ENCODE measurements around the gene MRPL52. TPM values are rescaled to one million over a fixed set of nuclear protein-coding genes. Genes with fewer than 3 reads are reported as not detected.

The MRPL52 gene
- total and polyA plus RNA-seq, 10 of the 15 experiments (the other 5 are each of a cell fraction or from before 2014, with no cell fraction given): 51.7 to 541 (median 142) TPM

DNA sequence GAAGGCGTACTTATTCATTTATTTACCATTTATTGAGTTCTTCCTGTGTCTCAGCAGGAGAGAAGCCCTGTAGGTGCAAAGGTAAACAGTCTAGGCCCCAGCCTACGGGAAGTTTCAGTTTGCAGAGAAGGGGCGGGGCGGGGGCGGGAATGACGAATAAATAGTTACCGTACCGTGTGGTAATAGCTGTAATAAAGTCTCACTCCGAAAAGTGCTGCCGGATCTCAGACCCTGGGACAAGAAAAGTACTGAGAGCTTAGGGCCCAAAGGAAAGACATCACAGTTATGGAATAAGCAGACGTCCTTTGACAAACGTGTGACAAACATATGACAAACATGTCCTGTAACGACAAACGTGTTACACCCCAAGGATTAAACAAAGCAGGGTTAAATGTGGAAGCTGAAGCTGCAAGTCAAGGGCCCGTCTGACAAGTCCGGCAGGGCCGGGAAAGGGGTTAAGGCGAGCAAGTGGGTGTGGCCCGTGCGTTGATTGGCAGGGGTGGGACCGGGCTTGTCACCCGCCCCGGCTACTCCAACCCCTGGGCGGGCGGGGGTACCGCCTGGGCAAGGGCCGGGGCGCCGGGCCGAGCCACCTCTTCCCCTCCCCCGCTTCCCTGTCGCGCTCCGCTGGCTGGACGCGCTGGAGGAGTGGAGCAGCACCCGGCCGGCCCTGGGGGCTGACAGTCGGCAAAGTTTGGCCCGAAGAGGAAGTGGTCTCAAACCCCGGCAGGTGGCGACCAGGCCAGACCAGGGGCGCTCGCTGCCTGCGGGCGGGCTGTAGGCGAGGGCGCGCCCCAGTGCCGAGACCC is 41.7 kb downstream of the MRPL52 start, which contains the start of gene LRP10 (continued):
- TF ChIP-seq CHD2 (IDR thresholded peaks at IDR 0.05; ENCODE audit: borderline replicate concordance, low read depth, low read length): peak; percentile 59
- no peak; the same call in 1 of the 2 replicates for TF ChIP-seq NFIC (IDR thresholded peaks at IDR 0.05; ENCODE audit: low read depth, low read length)
- peak; percentile 20; the same call in 1 of the 2 replicates for TF ChIP-seq CBFB (IDR thresholded peaks at IDR 0.05; ENCODE audit: low read depth)
- TF ChIP-seq, protein P1, sequence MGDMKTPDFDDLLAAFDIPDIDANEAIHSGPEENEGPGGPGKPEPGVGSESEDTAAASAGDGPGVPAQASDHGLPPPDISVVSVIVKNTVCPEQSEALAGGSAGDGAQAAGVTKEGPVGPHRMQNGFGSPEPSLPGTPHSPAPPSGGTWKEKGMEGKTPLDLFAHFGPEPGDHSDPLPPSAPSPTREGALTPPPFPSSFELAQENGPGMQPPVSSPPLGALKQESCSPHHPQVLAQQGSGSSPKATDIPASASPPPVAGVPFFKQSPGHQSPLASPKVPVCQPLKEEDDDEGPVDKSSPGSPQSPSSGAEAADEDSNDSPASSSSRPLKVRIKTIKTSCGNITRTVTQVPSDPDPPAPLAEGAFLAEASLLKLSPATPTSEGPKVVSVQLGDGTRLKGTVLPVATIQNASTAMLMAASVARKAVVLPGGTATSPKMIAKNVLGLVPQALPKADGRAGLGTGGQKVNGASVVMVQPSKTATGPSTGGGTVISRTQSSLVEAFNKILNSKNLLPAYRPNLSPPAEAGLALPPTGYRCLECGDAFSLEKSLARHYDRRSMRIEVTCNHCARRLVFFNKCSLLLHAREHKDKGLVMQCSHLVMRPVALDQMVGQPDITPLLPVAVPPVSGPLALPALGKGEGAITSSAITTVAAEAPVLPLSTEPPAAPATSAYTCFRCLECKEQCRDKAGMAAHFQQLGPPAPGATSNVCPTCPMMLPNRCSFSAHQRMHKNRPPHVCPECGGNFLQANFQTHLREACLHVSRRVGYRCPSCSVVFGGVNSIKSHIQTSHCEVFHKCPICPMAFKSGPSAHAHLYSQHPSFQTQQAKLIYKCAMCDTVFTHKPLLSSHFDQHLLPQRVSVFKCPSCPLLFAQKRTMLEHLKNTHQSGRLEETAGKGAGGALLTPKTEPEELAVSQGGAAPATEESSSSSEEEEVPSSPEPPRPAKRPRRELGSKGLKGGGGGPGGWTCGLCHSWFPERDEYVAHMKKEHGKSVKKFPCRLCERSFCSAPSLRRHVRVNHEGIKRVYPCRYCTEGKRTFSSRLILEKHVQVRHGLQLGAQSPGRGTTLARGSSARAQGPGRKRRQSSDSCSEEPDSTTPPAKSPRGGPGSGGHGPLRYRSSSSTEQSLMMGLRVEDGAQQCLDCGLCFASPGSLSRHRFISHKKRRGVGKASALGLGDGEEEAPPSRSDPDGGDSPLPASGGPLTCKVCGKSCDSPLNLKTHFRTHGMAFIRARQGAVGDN (IDR thresholded peaks at IDR 0.05): peak; percentile 27; the same call in 1 of the 2 replicates
- TF ChIP-seq RAD21 (IDR thresholded peaks at IDR 0.05; ENCODE audit: insufficient read depth, low read depth, low read length): no peak
- TF ChIP-seq ZSCAN29 (IDR thresholded peaks at IDR 0.05): no peak
- TF ChIP-seq, protein P2, sequence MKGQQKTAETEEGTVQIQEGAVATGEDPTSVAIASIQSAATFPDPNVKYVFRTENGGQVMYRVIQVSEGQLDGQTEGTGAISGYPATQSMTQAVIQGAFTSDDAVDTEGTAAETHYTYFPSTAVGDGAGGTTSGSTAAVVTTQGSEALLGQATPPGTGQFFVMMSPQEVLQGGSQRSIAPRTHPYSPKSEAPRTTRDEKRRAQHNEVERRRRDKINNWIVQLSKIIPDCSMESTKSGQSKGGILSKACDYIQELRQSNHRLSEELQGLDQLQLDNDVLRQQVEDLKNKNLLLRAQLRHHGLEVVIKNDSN (IDR thresholded peaks at IDR 0.05; ENCODE audit: borderline replicate concordance, extremely low read length, insufficient read depth, low read depth, low read length): no peak
- peak; percentile 80 for TF ChIP-seq POLR2A (IDR thresholded peaks at IDR 0.05; ENCODE audit: low read depth, low read length)
- TF ChIP-seq BHLHE40 (IDR thresholded peaks at IDR 0.05; ENCODE audit: borderline replicate concordance in 1 of 2, low read depth in 2 of 2, low read length in 1 of 2): peak in 1 of 2 experiments; percentile 68; a peak in 3 of 4 replicates
- TF ChIP-seq, protein P3, sequence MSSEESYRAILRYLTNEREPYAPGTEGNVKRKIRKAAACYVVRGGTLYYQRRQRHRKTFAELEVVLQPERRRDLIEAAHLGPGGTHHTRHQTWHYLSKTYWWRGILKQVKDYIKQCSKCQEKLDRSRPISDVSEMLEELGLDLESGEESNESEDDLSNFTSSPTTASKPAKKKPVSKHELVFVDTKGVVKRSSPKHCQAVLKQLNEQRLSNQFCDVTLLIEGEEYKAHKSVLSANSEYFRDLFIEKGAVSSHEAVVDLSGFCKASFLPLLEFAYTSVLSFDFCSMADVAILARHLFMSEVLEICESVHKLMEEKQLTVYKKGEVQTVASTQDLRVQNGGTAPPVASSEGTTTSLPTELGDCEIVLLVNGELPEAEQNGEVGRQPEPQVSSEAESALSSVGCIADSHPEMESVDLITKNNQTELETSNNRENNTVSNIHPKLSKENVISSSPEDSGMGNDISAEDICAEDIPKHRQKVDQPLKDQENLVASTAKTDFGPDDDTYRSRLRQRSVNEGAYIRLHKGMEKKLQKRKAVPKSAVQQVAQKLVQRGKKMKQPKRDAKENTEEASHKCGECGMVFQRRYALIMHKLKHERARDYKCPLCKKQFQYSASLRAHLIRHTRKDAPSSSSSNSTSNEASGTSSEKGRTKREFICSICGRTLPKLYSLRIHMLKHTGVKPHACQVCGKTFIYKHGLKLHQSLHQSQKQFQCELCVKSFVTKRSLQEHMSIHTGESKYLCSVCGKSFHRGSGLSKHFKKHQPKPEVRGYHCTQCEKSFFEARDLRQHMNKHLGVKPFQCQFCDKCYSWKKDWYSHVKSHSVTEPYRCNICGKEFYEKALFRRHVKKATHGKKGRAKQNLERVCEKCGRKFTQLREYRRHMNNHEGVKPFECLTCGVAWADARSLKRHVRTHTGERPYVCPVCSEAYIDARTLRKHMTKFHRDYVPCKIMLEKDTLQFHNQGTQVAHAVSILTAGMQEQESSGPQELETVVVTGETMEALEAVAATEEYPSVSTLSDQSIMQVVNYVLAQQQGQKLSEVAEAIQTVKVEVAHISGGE (CRISPR knock-in tag; IDR thresholded peaks at IDR 0.05): no peak
- TF ChIP-seq, protein P4, sequence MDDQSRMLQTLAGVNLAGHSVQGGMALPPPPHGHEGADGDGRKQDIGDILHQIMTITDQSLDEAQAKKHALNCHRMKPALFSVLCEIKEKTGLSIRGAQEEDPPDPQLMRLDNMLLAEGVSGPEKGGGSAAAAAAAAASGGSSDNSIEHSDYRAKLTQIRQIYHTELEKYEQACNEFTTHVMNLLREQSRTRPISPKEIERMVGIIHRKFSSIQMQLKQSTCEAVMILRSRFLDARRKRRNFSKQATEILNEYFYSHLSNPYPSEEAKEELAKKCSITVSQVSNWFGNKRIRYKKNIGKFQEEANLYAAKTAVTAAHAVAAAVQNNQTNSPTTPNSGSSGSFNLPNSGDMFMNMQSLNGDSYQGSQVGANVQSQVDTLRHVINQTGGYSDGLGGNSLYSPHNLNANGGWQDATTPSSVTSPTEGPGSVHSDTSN (IDR thresholded peaks at IDR 0.05; ENCODE audit: insufficient replicate concordance, low read depth, low read length): peak; percentile 94
- no peak for TF ChIP-seq EZH2 (IDR thresholded peaks at IDR 0.05; ENCODE audit: borderline replicate concordance, control insufficient read depth, low read depth, low read length)
- peak; percentile 83 for TF ChIP-seq IKZF1 (conservative IDR thresholded peaks at IDR 0.05)
- TF ChIP-seq TAF1 (IDR thresholded peaks at IDR 0.05; ENCODE audit: borderline replicate concordance, low read depth, low read length): peak; percentile 59; the same call in 1 of the 2 replicates
- TF ChIP-seq EED (IDR thresholded peaks at IDR 0.05; ENCODE audit: low read depth): peak; percentile 24; the same call in 1 of the 2 replicates
- TF ChIP-seq SMAD1 (IDR thresholded peaks at IDR 0.05; ENCODE audit: low read depth, partially characterized antibody): peak; percentile 58
- peak; percentile 18; the same call in 1 of the 2 replicates for TF ChIP-seq GABPA (IDR thresholded peaks at IDR 0.05; ENCODE audit: low read depth)
- no peak for TF ChIP-seq NFXL1 (IDR thresholded peaks at IDR 0.05; ENCODE audit: borderline replicate concordance)
